GM12875 (cell line): Measurements from ENCODE around the gene KRTAP10-9.

ENCODE experiments used
- H3K4me3 ChIP-seq: one replicate; pipeline ENCODE4 v1.5.1; 2011; ENCODE audit warnings: low read depth, low read length, control low read depth
- CTCF ChIP-seq: IDR thresholded peaks from 2 replicates; pipeline ENCODE4 v1.5.1; 2011; ENCODE audit warnings: low read depth, mild to moderate bottlenecking, control low read depth, inconsistent platforms, low read length, moderate library complexity, borderline replicate concordance; ENCODE audit not compliant: insufficient read depth

Gene KRTAP10-9

GRCh38 chr21:44670642-44671432 lies 43.9 kb downstream of the KRTAP10-9 start:
- no peak for TF ChIP-seq CTCF
- no peak overlapping the region for H3K4me3 ChIP-seq

GRCh38 chr21:44671911-44672310 lies 45.0 kb downstream of the KRTAP10-9 start:
- H3K4me3 ChIP-seq: no peak overlapping the region
- no peak for TF ChIP-seq CTCF

- no peak overlapping the region for H3K4me3 ChIP-seq
- no peak for TF ChIP-seq CTCF
These were observed 51.0 kb downstream of the KRTAP10-9 start for GRCh38 chr21:44677881-44678280.
